Spleen (tissue), 11 donors: ENCODE data around the gene CCL3. TPM values are rescaled to one million over a fixed set of nuclear protein-coding genes. Genes with fewer than 3 reads are reported as not detected.

Source experiments
- DNase-seq: peaks from one replicate; pipeline ENCODE4 v3.0.0-alpha.2; 2020
- H3K27ac ChIP-seq, 8 donors: fragments of 200-600 bp; sonication (generic) in 7 of 8; 1 replicate in 4 of 8; 2 replicates in 4 of 8; pipeline versions ENCODE4 v1.5.0 to v1.8.0; 2016 to 2021; ENCODE audit warnings: inconsistent platforms in 4 of 8, mild to moderate bottlenecking in 4 of 8, moderate library complexity in 1 of 8
- H3K27me3 ChIP-seq, 7 donors: fragments of 200-600 bp; sonication (generic) in 6 of 7; replicated peaks in 1 of 7; 1 replicate in 4 of 7; 2 replicates in 3 of 7; pipeline versions ENCODE4 v1.5.0 to v1.8.0; 2016 to 2021; ENCODE audit warnings: inconsistent platforms in 3 of 7, mild to moderate bottlenecking in 1 of 7
- H3K36me3 ChIP-seq, 6 donors: fragments of 200-600 bp; sonication (generic) in 5 of 6; 1 replicate in 4 of 6; 2 replicates in 2 of 6; pipeline versions ENCODE4 v1.5.0 to v1.8.0; 2016 to 2021; ENCODE audit warnings: inconsistent platforms in 2 of 6
- H3K4me1 ChIP-seq, 6 donors: fragments of 200-600 bp; sonication (generic) in 5 of 6; 1 replicate in 3 of 6; 2 replicates in 3 of 6; pipeline versions ENCODE4 v1.5.0 to v1.8.0; 2016 to 2021; ENCODE audit warnings: inconsistent platforms in 3 of 6
- H3K4me3 ChIP-seq, 8 donors: fragments of 200-600 bp; sonication (generic) in 7 of 8; 1 replicate in 4 of 8; 2 replicates in 4 of 8; pipeline versions ENCODE4 v1.5.0 to v1.8.0; 2016 to 2021; ENCODE audit warnings: inconsistent platforms in 4 of 8, mild to moderate bottlenecking in 4 of 8, moderate library complexity in 2 of 8
- H3K9me3 ChIP-seq, 8 donors: fragments of 200-600 bp; sonication (generic) in 7 of 8; 1 replicate in 4 of 8; 2 replicates in 4 of 8; pipeline versions ENCODE4 v1.5.0 to v1.8.0; 2016 to 2021; ENCODE audit warnings: inconsistent platforms in 4 of 8
- CTCF ChIP-seq, 11 experiments: fragments of 200-600 bp in 7 of 11; fragments of 450-650 bp in 4 of 11; sonication (generic) in 4 of 11; IDR thresholded peaks in 8 of 11; conservative IDR thresholded peaks in 3 of 11; 1 replicate in 7 of 11; 2 replicates in 4 of 11; pipeline versions ENCODE4 v1.4.0 to v1.8.0; 2016 to 2021; ENCODE audit warnings: antibody characterized with exemption in 11 of 11, inconsistent platforms in 4 of 11, mild to moderate bottlenecking in 1 of 11
- POLR2A ChIP-seq, 3 donors: fragments of 450-650 bp; IDR thresholded peaks; one replicate each; pipeline ENCODE4 v1.5.1; 2017; ENCODE audit warnings: antibody characterized with exemption in 3 of 3, mild to moderate bottlenecking in 1 of 3
- POLR2AphosphoS5 ChIP-seq, 3 donors: sonication (generic); formaldehyde crosslinking; IDR thresholded peaks; one replicate each; pipeline ENCODE4 v1.5.1; 2017; ENCODE audit warnings: antibody characterized with exemption in 3 of 3
- WGBS, 5 donors: extraction: QIAGEN DNeasy Blood & Tissue Kit in 3 of 5; methylation state at CpG; one replicate each; pipeline versions ENCODE4 v1.1.5 to v1.1.7; 2013 to 2018; 5-methylcytosine and 5-hydroxymethylcytosine counted together
- intact Hi-C: fragments of 100-400 bp; cut with DNase I; formaldehyde crosslinking; loops from one replicate; pipeline ENCODE4 v1.15.0; 2023; ENCODE audit warnings: low total_unique reads
- polyA plus RNA-seq, 3 donors: library from polyadenylated mRNA; stranded (reverse); fragments of 200-250 nt; gene quantifications; one replicate each; pipeline ENCODE4 v1.2.1, GENCODE V29; 2013
- total RNA-seq, 7 donors: library from RNA; depleted of rRNA in 3 of 7; stranded (reverse); fragments of >200 nt in 3 of 7; fragmentation: NEBNext Ultra II Directional in 4 of 7; extraction: Animal tissue kit (Norgen Biotek cat#: 25700) in 4 of 7; gene quantifications; one replicate each; pipeline versions ENCODE4 v1.1.0 to v1.2.1, GENCODE V29; 2016 to 2021
- donor health status: healthy with polysubstance abuse.
- donor health status: DM: no; HTN: no; CAD: no; lungs with moderate emphysema.
- donor health status: DM: no; HTN: no; CAD: no.
- donor health status: Bipolar disorder and iron deficiency.
- donor health status: healthy.
- donor health status: DM: no; HTN: no; CAD: no.
- donor health status: DM: yes; HTN: yes; CAD: no.

Gene CCL3
- total and polyA plus RNA-seq, 10 donors = 10.7 to 85.9 (median 23.1) TPM

- Histone ChIP-seq H3K4me3 (no peak overlapping the region), H3K9me3 (no peaks in the 10 kb centered on the region), H3K27ac (peak overlapping the region in 4 of 8 donors; percentile 12 to 39 (median 24)), H3K36me3 (no peaks in the 10 kb centered on the region), H3K27me3 (no peaks in the 10 kb centered on the region), H3K4me1 (peaks cover 25 to 67% (median 50%) of the 10 kb centered on the region in 6 donors)
- TF ChIP-seq POLR2A (IDR thresholded peaks at IDR 0.05) (no peak), POLR2AphosphoS5 (IDR thresholded peaks at IDR 0.05) (no peak), CTCF (IDR thresholded peaks at IDR 0.05 in 8 of 11, conservative IDR thresholded peaks at IDR 0.05 in 3 of 11) (no peak)
- no peak for DNase-seq
- intact Hi-C loops = no loop called here
- 44 to 72% (median 55%) methylated on average over 4 of the region's 4 CpGs for WGBS, 5 donors
Observed at GRCh38 chr17:36135465-36135864, 45.5 kb upstream of the CCL3 start.

- intact Hi-C loops = no loop called here
- Histone ChIP-seq H3K9me3 (no peaks in the 10 kb centered on the region), H3K4me3 (no peak overlapping the region), H3K4me1 (peaks cover 25 to 85% (median 52%) of the 10 kb centered on the region in 6 donors), H3K36me3 (no peaks in the 10 kb centered on the region), H3K27ac (no peak overlapping the region), H3K27me3 (no peaks in the 10 kb centered on the region)
- WGBS, 5 donors = 55 to 69% (median 64%) methylated on average over 4 of the region's 4 CpGs
- no peak for DNase-seq
- TF ChIP-seq CTCF (IDR thresholded peaks at IDR 0.05 in 8 of 11, conservative IDR thresholded peaks at IDR 0.05 in 3 of 11) (no peak), POLR2AphosphoS5 (IDR thresholded peaks at IDR 0.05) (no peak), POLR2A (IDR thresholded peaks at IDR 0.05) (no peak)
Observed at GRCh38 chr17:36133602-36134236, 43.8 kb upstream of the CCL3 start.

GRCh38 chr17:36132421-36132831 lies 42.5 kb upstream of the CCL3 start:
- Histone ChIP-seq H3K27me3 (no peaks in the 10 kb centered on the region), H3K4me3 (no peak overlapping the region), H3K9me3 (no peaks in the 10 kb centered on the region), H3K4me1 (peaks cover 25 to 98% (median 63%) of the 10 kb centered on the region in 6 donors), H3K36me3 (no peaks in the 10 kb centered on the region), H3K27ac (peak overlapping the region in 4 of 8 donors; percentile 1 to 39 (median 24))
- no peak for TF ChIP-seq CTCF (IDR thresholded peaks at IDR 0.05 in 8 of 11, conservative IDR thresholded peaks at IDR 0.05 in 3 of 11)
- TF ChIP-seq POLR2A (IDR thresholded peaks at IDR 0.05) = no peak
- TF ChIP-seq POLR2AphosphoS5 (IDR thresholded peaks at IDR 0.05) = no peak
- 57 to 81% (median 69%) methylated on average over 2 of the region's 2 CpGs for WGBS, 5 donors
- intact Hi-C loops = no loop called here
- DNase-seq = no peak

- intact Hi-C loops = no loop called here
- DNase-seq = no peak
- H3K36me3 ChIP-seq = no peaks in the 10 kb centered on the region
- no peaks in the 10 kb centered on the region for H3K27me3 ChIP-seq
- peaks cover 0 to 4% (median 0%) of the 10 kb centered on the region in 8 donors for H3K9me3 ChIP-seq
- H3K27ac ChIP-seq = peak overlapping the region in 2 of 8 donors; percentile 21 to 28
- 72 to 89% (median 83%) methylated on average over 3 of the region's 3 CpGs for whole genome bisulfite sequencing, 5 donors
- H3K4me1 ChIP-seq = peaks cover 25 to 99% (median 68%) of the 10 kb centered on the region in 6 donors
- no peak for TF ChIP-seq CTCF (IDR thresholded peaks at IDR 0.05 in 8 of 11, conservative IDR thresholded peaks at IDR 0.05 in 3 of 11)
- TF ChIP-seq POLR2A (IDR thresholded peaks at IDR 0.05) = no peak
- no peak for TF ChIP-seq POLR2AphosphoS5 (IDR thresholded peaks at IDR 0.05)
- no peak overlapping the region for H3K4me3 ChIP-seq
Observed at GRCh38 chr17:36131931-36132330, 42.0 kb upstream of the CCL3 start.
